ENCODE data around the gene SCP2.

Gene SCP2

DNA sequence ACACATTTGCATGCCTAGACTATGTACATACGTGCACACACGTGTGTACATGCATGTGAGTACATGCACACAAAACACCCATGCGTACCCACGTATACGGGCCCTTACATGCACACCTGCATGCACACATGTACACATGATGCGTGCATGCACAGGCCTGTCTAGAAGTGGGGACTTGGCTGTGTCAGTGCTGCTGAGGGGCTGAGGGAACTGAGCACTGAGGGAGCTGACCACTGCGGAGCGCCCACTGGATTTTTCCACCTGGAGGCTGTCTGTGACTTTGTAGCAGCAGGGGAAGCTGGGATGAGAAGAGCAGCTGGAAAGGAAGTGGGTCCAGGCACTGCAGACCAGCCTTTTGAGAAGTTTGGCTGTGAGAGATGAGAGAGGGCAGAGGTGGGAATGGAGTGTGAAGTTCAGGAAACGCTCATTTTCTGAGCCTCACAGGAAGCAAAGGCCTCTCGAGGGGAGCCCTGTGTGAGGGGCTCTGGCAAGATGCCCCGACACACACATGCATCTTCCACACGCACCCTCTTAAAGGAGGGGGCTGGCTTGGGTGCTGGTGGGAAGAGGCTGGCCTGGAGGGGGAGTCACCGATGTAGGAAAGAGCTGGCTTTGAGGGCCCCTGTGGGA is 155.9 kb downstream of the SCP2 start:
- DNase-seq (ENCODE audit: low spot score), result no peak

- no peak for DNase-seq (ENCODE audit: low spot score)
These were observed 156.8 kb downstream of the SCP2 start for GRCh38 chr1:53083636-53084588.

- no peak for DNase-seq (ENCODE audit: low spot score)
These were observed 157.5 kb downstream of the SCP2 start for GRCh38 chr1:53084589-53084971.

- no peak for DNase-seq (ENCODE audit: low spot score)
These were observed 158.3 kb downstream of the SCP2 start for GRCh38 chr1:53085405-53085804.

DNA sequence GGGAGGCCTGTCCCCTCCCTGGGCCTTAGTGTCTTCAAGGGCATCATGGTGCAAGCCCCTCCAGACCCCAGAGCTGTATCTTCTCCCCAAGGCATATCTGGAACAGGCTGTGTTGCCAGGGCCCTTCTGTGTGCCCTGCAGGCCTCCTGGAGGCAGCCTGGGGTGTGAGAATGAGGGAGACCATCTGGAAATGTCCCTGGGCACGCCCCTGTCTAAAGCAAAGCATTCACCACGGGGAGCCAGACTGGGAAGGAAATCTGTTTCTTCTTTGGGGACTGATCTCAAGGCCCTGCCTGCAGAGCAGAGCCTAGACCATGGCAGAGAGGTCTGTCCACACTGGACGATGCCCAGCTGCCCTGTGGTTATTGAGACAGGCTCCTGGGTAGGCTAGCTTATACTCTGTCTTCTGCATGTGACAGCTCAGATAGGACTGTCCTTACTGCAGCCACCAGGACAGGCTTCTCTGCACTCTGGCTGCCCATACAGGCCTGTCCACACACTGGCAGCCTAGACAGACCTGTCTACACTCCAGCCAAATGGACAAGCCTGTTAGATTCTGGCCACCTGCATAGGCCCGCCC is 159.5 kb downstream of the SCP2 start:
- no peak for DNase-seq (ENCODE audit: low spot score)

GRCh38 chr1:53087332-53088285 is 160.5 kb downstream of the SCP2 start:
- DNase-seq (ENCODE audit: low spot score), result no peak

DNA sequence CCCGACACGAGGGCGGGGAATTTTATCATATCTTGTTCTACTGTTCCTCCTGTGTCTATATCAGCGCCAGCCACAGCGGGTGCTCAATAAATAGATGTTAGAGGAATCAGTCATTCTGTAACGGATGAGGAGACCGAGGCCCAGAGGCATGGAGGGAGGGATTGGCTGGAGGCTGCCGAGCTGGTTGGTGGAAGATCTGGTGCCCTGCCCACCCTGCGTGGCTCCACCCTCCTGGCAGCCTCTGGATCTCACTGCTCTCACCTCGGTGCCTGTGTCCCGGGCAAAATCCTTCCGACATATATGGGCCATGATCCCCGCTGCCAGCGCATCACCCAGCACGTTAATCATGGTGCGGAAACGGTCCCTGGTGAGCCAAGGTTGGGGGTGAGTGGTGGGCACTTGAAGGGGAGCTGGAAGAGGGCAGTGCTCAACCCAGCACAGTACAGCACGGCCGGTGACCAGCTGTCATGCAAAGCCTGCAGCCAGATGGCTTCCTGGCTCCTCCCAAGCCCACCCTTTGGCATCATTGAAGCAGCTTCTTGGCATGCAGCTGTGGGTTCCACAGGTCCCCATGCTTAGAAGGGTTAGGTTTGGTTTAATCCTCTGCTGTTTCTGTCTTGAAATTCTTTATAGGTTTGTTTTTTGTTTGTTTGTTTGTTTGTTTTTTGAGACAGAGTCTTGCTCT is 161.7 kb downstream of the SCP2 start:
- DNase-seq (ENCODE audit: low spot score), result no peak

DNA sequence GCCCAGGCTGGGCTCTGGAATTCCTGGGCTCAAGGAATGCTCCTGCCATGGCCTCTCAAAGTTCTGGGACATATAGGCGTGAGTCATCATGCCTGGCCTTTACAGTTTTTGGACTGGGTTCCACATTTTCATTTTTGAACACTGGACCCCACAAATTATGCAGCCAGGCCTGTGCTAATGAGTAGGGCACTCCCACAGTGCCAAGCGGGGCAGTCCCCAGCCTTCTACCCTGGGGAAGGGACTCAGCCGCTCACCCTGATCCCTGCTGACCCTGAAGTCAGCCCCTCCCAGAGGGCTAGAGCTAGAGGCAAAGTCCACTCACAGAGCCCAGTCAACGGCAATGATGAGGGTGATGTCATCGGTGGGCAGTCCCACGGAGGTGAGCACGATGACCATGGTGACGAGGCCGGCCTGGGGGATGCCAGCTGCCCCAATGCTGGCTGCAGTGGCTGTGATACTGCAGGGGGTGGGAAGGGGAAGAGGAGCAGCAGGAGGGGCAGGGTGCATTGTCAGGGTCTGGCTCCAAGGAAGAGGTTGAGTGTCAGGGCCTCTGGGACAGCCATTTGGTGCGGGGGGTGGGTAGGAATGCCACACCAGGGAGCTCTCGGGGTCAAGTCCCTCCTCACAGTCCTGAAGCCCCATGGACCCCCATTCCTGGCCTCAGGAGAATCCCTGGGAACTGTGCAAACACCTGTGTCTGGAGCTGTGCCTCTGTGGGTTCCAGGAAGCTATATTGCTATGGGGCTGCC is 162.6 kb downstream of the SCP2 start:
- DNase-seq (ENCODE audit: low spot score), result no peak

DNA sequence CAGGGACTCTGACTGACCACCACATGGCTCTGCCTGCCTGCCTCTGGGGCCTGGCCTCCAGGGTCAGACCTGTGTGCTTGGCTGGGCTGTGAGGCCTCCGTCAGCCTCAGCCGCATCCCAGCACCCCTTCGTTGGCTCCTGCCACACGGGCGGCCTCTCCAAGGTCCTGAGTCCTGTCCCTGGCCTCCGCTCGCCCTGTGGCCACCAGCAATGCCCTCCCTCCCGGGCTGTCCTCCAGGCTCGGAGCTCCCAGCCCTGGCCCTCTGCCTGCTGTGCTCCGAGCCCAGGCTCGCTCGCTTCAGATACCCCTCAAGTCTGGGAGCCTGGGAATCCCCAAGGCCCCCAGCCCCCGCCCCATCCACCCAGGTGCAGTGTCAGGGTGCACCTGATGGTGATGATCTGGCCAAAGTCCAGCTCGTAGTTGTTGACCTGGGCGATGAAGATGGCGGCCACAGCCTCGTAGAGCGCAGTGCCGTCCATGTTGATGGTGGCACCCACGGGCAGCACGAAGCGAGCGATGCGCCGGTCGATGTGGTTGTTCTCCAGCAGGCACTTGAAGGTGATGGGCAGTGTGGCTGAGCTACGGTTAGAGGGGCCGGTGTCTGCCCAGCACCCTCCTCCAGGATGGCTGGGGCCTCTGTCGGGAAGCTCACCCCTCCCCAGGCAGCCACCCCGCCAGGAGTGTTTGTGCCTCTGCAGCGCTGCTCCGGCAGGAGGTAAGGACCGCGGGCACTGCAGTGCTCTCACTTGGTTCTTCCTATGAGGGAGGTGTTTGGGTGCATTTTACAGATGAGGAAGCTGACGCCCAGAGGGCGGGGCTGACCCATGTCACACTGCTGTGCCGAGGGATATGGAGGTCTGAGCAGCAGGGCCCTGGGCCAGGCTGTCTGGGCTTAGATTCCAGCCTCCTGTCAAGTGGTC is 163.4 kb downstream of the SCP2 start:
- DNase-seq (ENCODE audit: low spot score), result no peak

DNA sequence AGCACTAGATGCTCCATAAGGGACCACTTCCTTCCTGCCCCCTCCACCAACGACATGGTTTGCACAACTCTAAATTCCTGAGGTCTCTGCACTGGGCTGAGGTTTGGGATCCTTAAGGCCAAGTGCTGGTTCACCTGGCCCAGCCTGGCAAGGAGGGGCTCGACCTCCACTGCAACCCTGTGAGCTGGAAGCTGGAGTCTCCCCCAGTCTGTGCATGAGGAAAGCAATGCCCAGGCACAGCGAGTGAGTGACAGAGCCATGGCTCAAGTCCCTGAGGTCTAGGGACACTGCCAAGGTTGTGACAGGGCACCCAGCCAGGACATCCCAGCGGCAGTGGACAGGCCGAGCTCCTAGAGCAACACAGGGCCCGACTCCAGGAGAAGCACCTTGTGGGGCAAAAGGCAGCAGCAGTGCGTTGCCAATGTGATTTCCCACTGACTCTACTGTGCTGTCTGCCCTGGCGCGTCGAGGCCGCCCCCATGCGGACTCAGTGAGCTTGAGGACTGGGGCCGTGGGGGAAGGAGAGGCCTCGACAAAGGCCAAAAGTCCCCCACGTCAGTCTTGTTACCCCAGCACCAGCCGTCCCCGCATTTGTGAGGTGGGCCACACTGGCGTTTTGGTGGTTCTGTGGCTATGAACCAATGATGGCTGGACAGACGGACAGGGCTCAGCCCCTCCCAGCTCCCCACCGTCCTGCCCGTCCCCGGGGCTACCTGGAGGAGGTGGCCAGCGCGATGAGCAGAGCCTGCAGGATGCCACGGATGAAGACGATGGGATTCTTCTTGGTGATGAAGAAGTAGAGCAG is 165.0 kb downstream of the SCP2 start:
- no peak for DNase-seq (ENCODE audit: low spot score)

- no peak for DNase-seq (ENCODE audit: low spot score)
These were observed 165.8 kb downstream of the SCP2 start for GRCh38 chr1:53092659-53093450.

- DNase-seq (ENCODE audit: low spot score), result no peak
These were observed 166.3 kb downstream of the SCP2 start for GRCh38 chr1:53093451-53093754.

DNA sequence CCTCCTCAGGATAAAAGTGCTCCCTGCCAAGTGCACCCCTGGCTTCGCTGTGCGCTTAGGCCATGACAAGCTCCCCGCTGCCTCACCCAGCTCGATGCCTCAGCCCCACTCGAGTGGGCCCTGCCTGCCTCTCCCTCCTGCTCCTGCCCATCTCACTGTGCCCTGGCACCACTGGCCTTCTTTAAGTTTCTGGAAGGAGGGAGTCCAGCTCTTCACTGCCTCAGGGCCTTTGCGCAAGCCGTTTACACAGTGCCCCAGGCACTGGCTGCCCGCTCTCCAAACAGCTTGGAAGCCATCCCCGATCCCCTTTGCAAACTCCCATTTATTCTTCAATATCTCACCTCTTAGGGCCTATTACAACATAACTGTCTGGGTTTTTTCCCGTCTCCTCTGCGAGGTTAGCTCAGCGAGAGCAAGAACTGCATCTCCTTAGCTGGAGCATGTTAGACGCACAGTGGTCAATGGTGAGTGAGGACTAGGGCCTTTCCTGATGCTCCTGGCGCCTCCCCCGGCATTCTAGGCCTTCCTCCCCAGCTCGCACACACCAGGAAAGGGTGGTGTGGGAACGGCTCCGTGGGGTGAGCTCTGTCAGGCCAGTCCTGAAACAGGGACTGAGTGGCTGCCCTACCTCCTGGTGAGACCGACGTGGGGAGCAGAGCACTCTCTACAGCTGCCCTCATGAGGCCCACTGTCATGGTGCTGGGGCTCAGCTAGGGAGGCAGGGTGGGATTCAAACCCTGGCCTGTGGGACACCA is 166.9 kb downstream of the SCP2 start:
- no peak for DNase-seq (ENCODE audit: low spot score)

DNA sequence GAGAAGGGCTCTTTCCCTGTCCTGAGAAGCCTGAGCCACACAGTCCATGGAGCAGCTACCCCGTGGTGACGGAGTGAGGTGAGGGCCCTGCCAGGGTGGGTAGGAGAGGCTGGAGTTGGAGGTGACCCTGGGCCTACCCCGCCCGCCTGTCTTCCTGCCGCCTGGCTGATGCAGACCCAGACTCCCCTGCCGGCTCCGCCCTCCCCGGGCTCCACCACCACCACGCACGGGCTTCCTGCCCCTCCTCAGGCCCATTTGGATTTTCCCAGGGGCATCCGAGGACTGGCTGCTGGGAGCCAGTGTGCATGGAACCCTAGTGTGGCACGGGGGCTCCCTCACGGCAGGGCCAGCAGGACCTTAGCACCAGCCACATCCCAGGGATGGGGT is 167.4 kb downstream of the SCP2 start:
- DNase-seq (ENCODE audit: low spot score), result no peak
